ENCODE measurements around the gene PPP1R16B. TPM values are rescaled to one million over a fixed set of nuclear protein-coding genes. Genes with fewer than 3 reads are reported as not detected.

The PPP1R16B gene
- total RNA-seq, 1 donor from 2014 or later, result 46.9 TPM

GRCh38 chr20:38836991-38837390 lies 31.5 kb downstream of the PPP1R16B start:
- no peak overlapping the region for H3K27ac Mint-ChIP-seq (ENCODE audit: unreplicated experiment)
- H3K27me3 Mint-ChIP-seq (ENCODE audit: unreplicated experiment), result peaks cover under 1% of the 10 kb centered on the region
- H3K9me3 Mint-ChIP-seq (ENCODE audit: unreplicated experiment), result no peaks in the 10 kb centered on the region
- H3K4me1 Mint-ChIP-seq (ENCODE audit: unreplicated experiment), result peaks cover 28% of the 10 kb centered on the region
- H3K36me3 Mint-ChIP-seq (ENCODE audit: low read depth, unreplicated experiment), result peaks cover 11% of the 10 kb centered on the region
- TF ChIP-seq CTCF (IDR thresholded peaks at IDR 0.05; ENCODE audit: unreplicated experiment), result no peak
- no peak overlapping the region for H3K4me3 Mint-ChIP-seq (ENCODE audit: unreplicated experiment)
- DNase-seq (ENCODE audit: low spot score), result no peak

- no peaks in the 10 kb centered on the region for H3K27me3 Mint-ChIP-seq (ENCODE audit: unreplicated experiment)
Measured at GRCh38 chr20:38838326-38838725, 32.8 kb downstream of the PPP1R16B start.

GRCh38 chr20:38839563-38839962 lies 34.1 kb downstream of the PPP1R16B start:
- H3K27ac Mint-ChIP-seq (ENCODE audit: unreplicated experiment), result peak overlapping the region; percentile 34
- no peaks in the 10 kb centered on the region for H3K9me3 Mint-ChIP-seq (ENCODE audit: unreplicated experiment)
- H3K4me1 Mint-ChIP-seq (ENCODE audit: unreplicated experiment), result peaks cover 34% of the 10 kb centered on the region
- H3K36me3 Mint-ChIP-seq (ENCODE audit: low read depth, unreplicated experiment), result peaks cover 9% of the 10 kb centered on the region
- H3K27me3 Mint-ChIP-seq (ENCODE audit: unreplicated experiment), result no peaks in the 10 kb centered on the region
- no peak for DNase-seq (ENCODE audit: low spot score)
- TF ChIP-seq CTCF (IDR thresholded peaks at IDR 0.05; ENCODE audit: unreplicated experiment), result no peak
- H3K4me3 Mint-ChIP-seq (ENCODE audit: unreplicated experiment), result no peak overlapping the region

More at GRCh38 chr20:38838326-38838725, 32.8 kb downstream of the PPP1R16B start:
- no peak overlapping the region for H3K4me3 Mint-ChIP-seq (ENCODE audit: unreplicated experiment)
- H3K9me3 Mint-ChIP-seq (ENCODE audit: unreplicated experiment), result no peaks in the 10 kb centered on the region
- no peak overlapping the region for H3K27ac Mint-ChIP-seq (ENCODE audit: unreplicated experiment)
- peaks cover 9% of the 10 kb centered on the region for H3K36me3 Mint-ChIP-seq (ENCODE audit: low read depth, unreplicated experiment)
- H3K4me1 Mint-ChIP-seq (ENCODE audit: unreplicated experiment), result peaks cover 28% of the 10 kb centered on the region
- TF ChIP-seq CTCF (IDR thresholded peaks at IDR 0.05; ENCODE audit: unreplicated experiment), result no peak
- no peak for DNase-seq (ENCODE audit: low spot score)

- Mint-ChIP-seq H3K4me3 (ENCODE audit: unreplicated experiment) (no peak overlapping the region), H3K9me3 (ENCODE audit: unreplicated experiment) (no peaks in the 10 kb centered on the region), H3K36me3 (ENCODE audit: low read depth, unreplicated experiment) (peaks cover 9% of the 10 kb centered on the region), H3K27ac (ENCODE audit: unreplicated experiment) (peak overlapping the region; percentile 53), H3K27me3 (ENCODE audit: unreplicated experiment) (no peaks in the 10 kb centered on the region), H3K4me1 (ENCODE audit: unreplicated experiment) (peaks cover 36% of the 10 kb centered on the region)
- TF ChIP-seq CTCF (IDR thresholded peaks at IDR 0.05; ENCODE audit: unreplicated experiment), result no peak
- DNase-seq (ENCODE audit: low spot score), result no peak
Measured at GRCh38 chr20:38840053-38840893, 34.8 kb downstream of the PPP1R16B start.

- peaks cover 15% of the 10 kb centered on the region for H3K36me3 Mint-ChIP-seq (ENCODE audit: low read depth, unreplicated experiment)
- peaks cover 36% of the 10 kb centered on the region for H3K4me1 Mint-ChIP-seq (ENCODE audit: unreplicated experiment)
- H3K27ac Mint-ChIP-seq (ENCODE audit: unreplicated experiment), result no peak overlapping the region
Measured at GRCh38 chr20:38840894-38841470, 35.5 kb downstream of the PPP1R16B start.

More at GRCh38 chr20:38840894-38841470, 35.5 kb downstream of the PPP1R16B start:
- Mint-ChIP-seq H3K4me3 (ENCODE audit: unreplicated experiment) (no peak overlapping the region), H3K27me3 (ENCODE audit: unreplicated experiment) (no peaks in the 10 kb centered on the region), H3K9me3 (ENCODE audit: unreplicated experiment) (no peaks in the 10 kb centered on the region)
- no peak for DNase-seq (ENCODE audit: low spot score)
- no peak for TF ChIP-seq CTCF (IDR thresholded peaks at IDR 0.05; ENCODE audit: unreplicated experiment)
